SJCRH30 (cell line): Measurements from ENCODE around the gene CAB39L. TPM values are rescaled to one million over a fixed set of nuclear protein-coding genes. Genes with fewer than 3 reads are reported as not detected.
"Not testable (repeated sequence)": the region's sequence is repeated elsewhere in the genome, so short reads cannot be mapped to it uniquely, and the experiment has no call there.

Experiments
- DNase-seq, 2 experiments: peaks; one replicate each; pipeline ENCODE4 v3.0.0-alpha.2; 2015 to 2020
- H3K27ac ChIP-seq: fragments of 250-450 bp; sonication (Bioruptor Pico); 2 replicates; pipeline ENCODE4 v1.5.1; 2020; ENCODE audit warnings: mild to moderate bottlenecking, moderate library complexity
- H3K27me3 ChIP-seq: fragments of 250-450 bp; sonication (Bioruptor Pico); 2 replicates; pipeline ENCODE4 v1.5.1; 2020; ENCODE audit warnings: mild to moderate bottlenecking, moderate library complexity
- H3K36me3 ChIP-seq: fragments of 250-450 bp; sonication (Bioruptor Pico); 2 replicates; pipeline ENCODE4 v1.5.1; 2020; ENCODE audit warnings: mild to moderate bottlenecking, moderate library complexity
- H3K4me1 ChIP-seq: fragments of 250-450 bp; sonication (Bioruptor Pico); 2 replicates; pipeline ENCODE4 v1.5.1; 2020; ENCODE audit warnings: mild to moderate bottlenecking, moderate library complexity
- H3K4me3 ChIP-seq: fragments of 250-450 bp; sonication (Bioruptor Pico); 2 replicates; pipeline ENCODE4 v1.5.1; 2020; ENCODE audit warnings: mild to moderate bottlenecking, moderate library complexity
- H3K9me3 ChIP-seq: fragments of 250-450 bp; sonication (Bioruptor Pico); replicated peaks from 2 replicates; pipeline ENCODE4 v1.5.1; 2020; ENCODE audit warnings: mild to moderate bottlenecking, moderate library complexity
- total RNA-seq: library from RNA; depleted of rRNA; stranded (reverse); fragments of >200 nt; shearing (Covaris generic); gene quantifications from 2 replicates; pipeline ENCODE4 v1.2.3, GENCODE V29; 2014

The CAB39L gene
- total RNA-seq, 1 experiment from 2014 or later: 2.4 TPM

DNA sequence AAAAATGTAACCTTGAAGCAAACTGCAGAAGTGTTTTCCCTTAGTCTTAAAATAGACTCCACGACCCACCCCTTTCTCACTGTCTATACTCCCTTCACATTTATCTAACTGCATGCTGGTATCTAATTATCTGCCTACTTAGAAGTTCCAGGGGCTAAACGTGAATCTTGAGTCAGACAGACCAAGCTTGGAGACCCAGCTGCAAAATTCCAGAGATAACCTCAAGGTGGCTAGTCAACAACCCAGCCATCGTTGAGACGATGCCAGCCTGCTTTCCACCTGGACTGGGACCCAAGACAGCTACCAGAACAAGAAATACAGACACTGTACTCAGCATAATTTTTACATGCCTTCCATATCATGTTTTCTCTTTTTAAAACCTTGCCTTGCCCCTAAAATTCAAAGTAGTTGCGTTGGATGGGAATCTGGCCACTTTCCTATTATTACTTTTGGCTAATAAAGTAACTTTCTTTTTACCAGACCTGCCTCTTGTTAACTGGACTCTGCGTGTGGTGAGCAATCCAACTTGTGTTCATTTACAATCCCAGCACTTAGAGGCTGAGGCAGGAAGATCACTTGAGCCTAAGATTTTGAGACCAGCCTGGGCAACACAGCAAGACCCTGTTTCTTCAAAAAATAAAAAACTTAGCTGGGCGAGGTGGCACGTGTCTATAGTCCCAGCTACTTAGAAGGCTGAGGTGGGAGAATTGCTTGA, 113.9 kb downstream of the CAB39L start:
- Histone ChIP-seq H3K27me3 (no peaks in the 10 kb centered on the region), H3K4me3 (no peak overlapping the region), H3K36me3 (no peaks in the 10 kb centered on the region), H3K27ac (no peak overlapping the region), H3K9me3 (no peaks in the 10 kb centered on the region), H3K4me1 (no peaks in the 10 kb centered on the region)
- DNase-seq: no peak

DNA sequence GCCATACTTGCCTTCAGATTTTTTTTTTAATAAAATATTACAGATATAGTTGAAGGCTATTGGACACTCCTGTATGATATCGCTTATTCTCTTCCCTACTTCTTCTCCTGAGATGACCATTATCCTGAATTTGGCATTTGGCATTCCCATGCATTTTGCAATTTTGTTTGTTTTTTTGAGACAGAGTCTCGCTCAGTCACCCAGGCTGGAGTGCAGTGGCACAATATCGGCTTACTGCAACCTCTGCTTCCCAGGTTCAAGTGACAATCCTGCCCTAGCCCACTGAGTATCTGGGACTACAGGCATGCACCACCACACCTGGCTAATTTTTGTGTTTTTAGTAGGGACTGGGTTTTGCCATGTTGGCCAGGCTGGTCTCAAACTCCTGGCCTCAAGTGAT, 116.7 kb downstream of the CAB39L start:
- not testable (repeated sequence) for H3K36me3 ChIP-seq, H3K4me3 ChIP-seq, H3K27ac ChIP-seq, H3K27me3 ChIP-seq, DNase-seq, H3K9me3 ChIP-seq, H3K4me1 ChIP-seq

DNA sequence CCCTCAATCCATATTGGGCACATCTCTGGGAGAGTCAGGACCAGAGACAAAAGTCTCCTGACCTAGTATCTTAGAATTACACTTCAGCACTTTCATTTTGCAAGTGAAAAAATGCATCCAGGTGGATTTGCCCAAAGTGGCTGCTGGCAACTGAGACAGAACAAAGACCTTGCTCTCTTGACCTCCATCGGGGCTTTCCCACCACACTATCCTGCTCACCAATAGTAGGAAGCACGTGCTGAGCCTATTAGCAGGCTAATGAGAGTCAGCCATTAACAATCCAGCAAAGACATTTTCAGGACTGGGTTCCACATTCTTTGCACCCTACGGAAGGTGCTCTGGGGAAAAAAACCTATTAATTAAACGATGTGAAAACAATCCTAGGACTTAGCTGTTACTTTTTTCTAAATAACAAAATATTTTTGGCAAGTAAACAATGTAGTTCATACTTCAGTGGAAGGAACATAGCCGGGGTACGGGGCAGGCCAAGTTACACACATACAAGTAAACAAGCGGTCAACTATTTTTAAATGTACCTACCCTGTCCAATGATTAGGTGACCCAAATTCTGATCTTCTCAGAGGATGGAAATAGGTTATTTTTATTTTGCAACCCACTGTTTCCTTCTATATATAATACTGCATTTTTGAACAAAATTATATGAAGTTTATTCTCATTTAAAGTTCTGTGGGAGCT, 117.5 kb downstream of the CAB39L start:
- Histone ChIP-seq H3K4me1 (no peaks in the 10 kb centered on the region), H3K27ac (no peak overlapping the region), H3K4me3 (no peak overlapping the region), H3K36me3 (no peaks in the 10 kb centered on the region), H3K9me3 (no peaks in the 10 kb centered on the region), H3K27me3 (no peaks in the 10 kb centered on the region)
- no peak for DNase-seq

DNA sequence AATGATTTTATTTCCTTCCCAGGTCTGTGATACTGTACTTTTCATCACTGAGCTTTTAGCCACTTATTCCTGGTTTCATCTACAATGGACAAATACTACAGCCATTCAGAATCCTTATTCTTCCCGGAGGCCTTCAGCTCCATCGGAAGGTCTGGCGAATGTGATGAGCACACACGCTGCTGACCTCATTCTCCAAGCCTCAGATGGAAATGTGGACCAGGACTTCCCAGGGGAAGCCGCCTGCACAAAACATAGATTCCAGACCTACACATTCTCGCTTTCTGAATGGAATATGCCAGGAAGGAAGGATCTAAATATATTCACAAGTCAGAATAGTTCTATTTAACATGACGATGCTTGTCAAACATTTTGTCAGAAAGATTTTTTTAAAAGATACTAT, 120.5 kb downstream of the CAB39L start:
- no peaks in the 10 kb centered on the region for H3K27me3 ChIP-seq
- H3K4me1 ChIP-seq: no peaks in the 10 kb centered on the region
- no peak overlapping the region for H3K27ac ChIP-seq
- H3K9me3 ChIP-seq: no peaks in the 10 kb centered on the region
- no peak for DNase-seq
- H3K4me3 ChIP-seq: no peak overlapping the region
- H3K36me3 ChIP-seq: no peaks in the 10 kb centered on the region

DNA sequence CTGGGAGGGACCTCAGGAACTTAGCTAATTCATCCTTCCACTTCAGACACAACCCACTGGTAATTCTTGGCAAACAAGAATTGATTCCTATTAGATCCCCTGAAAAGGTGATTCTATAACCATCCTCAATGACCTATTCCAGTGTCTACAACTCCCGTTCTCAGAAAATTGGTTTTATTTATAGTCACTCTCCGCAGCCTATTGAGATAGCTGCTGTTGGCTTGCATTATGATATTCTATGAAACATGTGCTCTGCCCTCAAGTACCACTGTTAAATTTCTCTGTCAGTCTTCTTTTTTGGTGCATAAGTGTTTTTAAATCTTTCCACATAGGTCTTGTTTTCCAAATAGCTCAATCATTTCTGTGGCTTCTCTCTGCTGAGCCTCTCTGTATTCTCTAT, 121.2 kb downstream of the CAB39L start:
- no peak overlapping the region for H3K27ac ChIP-seq
- H3K36me3 ChIP-seq: no peaks in the 10 kb centered on the region
- no peak overlapping the region for H3K4me3 ChIP-seq
- DNase-seq: no peak
- no peaks in the 10 kb centered on the region for H3K27me3 ChIP-seq
- H3K9me3 ChIP-seq: no peaks in the 10 kb centered on the region
- no peaks in the 10 kb centered on the region for H3K4me1 ChIP-seq

DNA sequence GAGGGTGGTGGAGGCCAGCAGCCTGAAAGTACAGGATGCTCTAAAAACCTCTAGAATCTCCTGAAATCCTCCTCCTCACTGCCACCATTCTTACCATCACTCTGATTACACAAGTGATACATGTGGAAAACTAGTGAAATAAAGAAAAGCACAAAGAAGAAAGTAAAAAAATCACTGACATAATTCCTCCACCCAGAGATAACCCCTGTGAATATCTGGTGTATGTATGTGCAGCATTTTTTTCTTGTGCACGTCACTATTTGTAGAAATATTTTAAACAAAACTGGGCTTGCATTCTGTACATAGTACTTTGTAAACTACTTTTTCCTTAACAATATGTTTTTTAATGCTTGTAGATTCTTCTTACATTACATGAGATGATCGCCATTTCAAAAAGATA, 122.9 kb downstream of the CAB39L start:
- Histone ChIP-seq H3K36me3 (no peaks in the 10 kb centered on the region), H3K4me3 (no peak overlapping the region), H3K27me3 (no peaks in the 10 kb centered on the region), H3K27ac (no peak overlapping the region), H3K4me1 (no peaks in the 10 kb centered on the region), H3K9me3 (no peaks in the 10 kb centered on the region)
- no peak for DNase-seq

DNA sequence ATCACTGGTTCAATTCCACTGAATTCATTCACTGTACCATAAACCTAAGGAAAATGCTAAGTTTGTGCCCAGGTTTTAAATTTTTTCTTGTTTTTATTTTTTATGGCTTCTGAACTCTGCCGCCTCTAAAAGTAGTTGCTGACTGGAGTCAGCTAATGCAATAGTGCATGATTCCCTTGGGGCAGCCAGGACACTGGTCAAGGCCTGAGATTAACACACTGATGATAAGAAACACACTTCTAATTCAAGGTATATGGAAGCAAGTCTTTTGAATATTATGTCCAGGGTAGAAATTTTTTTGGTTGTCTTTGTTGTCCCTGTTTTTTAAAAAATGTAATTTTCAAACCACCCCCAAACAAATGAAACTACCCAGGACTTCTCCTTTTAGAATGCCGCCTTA, 123.9 kb downstream of the CAB39L start:
- H3K4me3 ChIP-seq: no peak overlapping the region
- no peaks in the 10 kb centered on the region for H3K27me3 ChIP-seq
- no peaks in the 10 kb centered on the region for H3K9me3 ChIP-seq
- no peak for DNase-seq
- H3K36me3 ChIP-seq: no peaks in the 10 kb centered on the region
- H3K27ac ChIP-seq: no peak overlapping the region
- no peaks in the 10 kb centered on the region for H3K4me1 ChIP-seq

DNA sequence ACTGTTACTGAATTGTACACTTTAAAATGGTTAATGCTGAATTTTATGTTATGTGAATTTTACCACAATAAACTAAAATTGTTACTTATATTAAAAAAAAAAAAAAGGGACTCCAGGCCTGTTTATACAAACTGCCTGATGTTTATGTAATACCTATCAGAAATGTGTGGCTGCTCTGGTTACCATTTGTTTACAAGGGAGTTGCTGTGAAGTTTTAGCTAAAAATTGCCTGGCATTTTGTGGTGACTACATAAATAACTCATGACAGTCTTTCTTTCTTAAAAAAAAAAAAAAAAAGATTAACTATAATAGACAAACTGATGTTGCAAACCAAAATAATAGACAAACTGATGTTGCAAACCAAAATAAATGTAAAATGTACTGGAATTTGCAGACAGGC, 124.3 kb downstream of the CAB39L start:
- Histone ChIP-seq H3K27me3 (no peaks in the 10 kb centered on the region), H3K36me3 (no peaks in the 10 kb centered on the region), H3K9me3 (no peaks in the 10 kb centered on the region), H3K4me3 (no peak overlapping the region), H3K4me1 (no peaks in the 10 kb centered on the region), H3K27ac (no peak overlapping the region)
- no peak for DNase-seq

DNA sequence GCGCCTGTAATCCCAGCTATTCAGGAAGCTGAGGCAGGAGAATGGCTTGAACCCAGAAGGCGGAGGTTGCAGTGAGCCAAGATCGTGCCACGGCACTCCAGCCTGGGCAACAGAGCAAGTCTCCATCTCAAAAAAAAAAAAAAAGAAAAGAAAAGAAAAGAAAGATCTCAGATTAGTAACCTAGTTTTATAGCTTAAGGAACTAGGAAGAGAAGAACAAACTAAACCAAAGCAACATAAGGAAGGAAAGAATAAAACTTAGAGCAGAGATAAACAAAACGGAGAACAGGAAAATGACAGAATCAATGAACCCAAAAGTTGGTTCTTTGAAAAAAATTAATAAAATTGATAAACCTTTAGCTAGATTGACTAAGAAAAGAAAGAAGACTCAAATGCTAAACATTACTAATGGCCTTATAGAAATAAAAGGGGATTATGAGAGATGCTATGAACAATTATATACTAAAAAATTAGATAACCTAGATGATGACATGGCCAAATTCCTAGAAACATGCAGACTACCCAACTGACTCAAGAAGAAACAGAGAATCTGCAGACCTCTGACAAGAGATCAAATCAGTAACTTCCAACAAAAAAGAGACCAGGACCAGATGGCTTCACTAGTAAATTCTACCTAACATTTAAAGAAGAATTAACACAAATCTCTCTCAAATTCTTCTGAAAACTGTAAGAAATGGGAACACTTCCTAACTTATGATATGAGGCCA, 127.9 kb downstream of the CAB39L start:
- DNase-seq: no peak
- Histone ChIP-seq H3K9me3 (no peaks in the 10 kb centered on the region), H3K27ac (no peak overlapping the region), H3K4me1 (peaks cover 5% of the 10 kb centered on the region), H3K36me3 (no peaks in the 10 kb centered on the region), H3K27me3 (no peaks in the 10 kb centered on the region), H3K4me3 (no peak overlapping the region)

DNA sequence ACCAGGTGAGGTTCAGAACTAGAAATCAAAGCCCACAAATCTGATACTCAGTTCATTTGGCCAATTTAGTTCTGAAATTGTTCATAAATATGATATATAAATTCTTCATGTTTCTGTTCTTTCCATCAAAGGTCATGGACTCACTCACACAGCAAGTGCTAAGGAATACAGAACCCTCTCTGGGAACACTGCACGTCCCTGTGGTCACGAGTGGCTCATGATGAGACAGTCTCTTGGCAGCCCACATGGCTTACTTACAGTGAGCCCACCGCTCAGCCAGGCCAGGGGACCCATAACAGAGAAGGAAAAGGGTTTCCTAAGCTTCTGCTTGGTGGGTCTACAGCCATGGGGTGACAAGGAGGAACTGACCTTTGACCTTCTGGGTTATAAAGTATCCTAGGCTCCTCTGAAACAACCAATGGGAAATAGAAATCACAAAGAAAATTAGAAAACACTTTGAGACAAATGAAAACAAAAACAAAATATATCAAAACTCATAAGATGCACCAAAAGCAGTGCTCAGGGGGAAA, 128.8 kb downstream of the CAB39L start:
- H3K36me3 ChIP-seq: no peaks in the 10 kb centered on the region
- H3K4me3 ChIP-seq: no peak overlapping the region
- no peaks in the 10 kb centered on the region for H3K27me3 ChIP-seq
- no peak overlapping the region for H3K27ac ChIP-seq
- DNase-seq: no peak
- no peaks in the 10 kb centered on the region for H3K9me3 ChIP-seq
- peaks cover 5% of the 10 kb centered on the region for H3K4me1 ChIP-seq

DNA sequence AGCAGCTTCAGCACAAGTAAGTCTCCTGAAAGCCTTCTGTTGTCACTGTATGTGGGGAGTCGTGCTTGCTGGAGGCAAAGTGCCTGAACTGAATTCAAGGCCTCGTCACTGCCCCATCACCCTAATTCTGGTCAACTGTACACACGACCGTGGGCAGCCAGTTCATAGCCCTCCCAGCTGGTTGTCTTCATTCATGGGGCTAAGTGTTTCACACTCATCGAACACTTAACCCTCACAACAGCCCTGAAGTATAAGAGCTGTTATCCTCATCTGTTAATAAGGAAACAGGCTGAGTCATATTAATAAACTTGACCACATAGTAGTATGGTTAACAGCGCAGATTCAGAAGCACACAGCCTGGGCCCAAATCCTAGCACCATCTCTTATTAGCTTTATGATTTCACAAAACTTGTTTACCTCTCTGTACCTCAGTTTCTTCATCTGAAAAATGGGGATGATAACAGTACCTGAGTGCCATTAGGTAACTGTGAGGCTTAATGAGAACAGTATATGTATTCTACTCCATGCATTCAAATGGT, 129.5 kb downstream of the CAB39L start:
- Histone ChIP-seq H3K27me3 (no peaks in the 10 kb centered on the region), H3K27ac (peak overlapping the region; percentile 26; the same call in 1 of the 2 replicates), H3K4me1 (peaks cover 5% of the 10 kb centered on the region), H3K36me3 (no peaks in the 10 kb centered on the region), H3K9me3 (no peaks in the 10 kb centered on the region), H3K4me3 (no peak overlapping the region)
- no peak for DNase-seq

DNA sequence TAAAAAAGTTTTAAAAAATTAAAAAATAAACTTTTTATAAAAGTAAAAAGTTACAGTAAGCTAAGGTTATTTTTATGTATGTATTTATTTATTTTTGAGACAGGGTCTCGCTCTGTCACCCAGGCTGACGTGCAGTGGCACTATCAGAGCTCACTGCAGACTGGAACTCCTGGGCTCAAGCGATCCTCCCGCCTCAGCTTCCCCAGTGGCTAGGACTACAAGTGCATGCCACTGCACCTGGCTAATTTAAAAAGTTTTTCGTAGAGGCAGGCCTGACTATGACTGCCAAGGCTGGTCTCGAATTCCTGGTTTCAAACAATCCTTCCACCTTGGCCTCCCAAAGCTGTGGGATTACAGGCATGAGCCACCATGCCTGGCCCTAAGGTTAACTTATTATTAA, 132.0 kb downstream of the CAB39L start:
- Histone ChIP-seq H3K27me3 (no peaks in the 10 kb centered on the region), H3K4me1 (peaks cover 5% of the 10 kb centered on the region), H3K27ac (no peak overlapping the region), H3K36me3 (no peaks in the 10 kb centered on the region), H3K9me3 (no peaks in the 10 kb centered on the region), H3K4me3 (no peak overlapping the region)
- no peak for DNase-seq

DNA sequence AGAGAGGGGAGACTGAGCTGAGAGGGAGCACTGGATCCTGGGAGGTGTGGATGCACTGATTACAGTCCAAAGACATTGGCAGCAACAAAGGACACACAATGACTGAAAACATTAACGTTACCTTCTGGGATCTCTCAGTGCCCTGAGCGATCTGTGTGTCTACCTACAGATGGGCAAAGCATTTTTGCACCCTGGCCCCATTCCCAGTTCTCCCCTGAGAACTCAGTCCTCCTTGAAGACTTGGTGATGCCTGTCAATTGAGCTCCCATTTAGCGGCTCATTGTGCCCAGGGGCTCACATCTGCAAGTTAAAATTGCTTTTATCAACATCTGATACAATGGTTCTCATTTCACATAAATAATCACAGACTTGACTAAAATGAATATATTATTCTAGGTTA, 133.6 kb downstream of the CAB39L start:
- H3K36me3 ChIP-seq: no peaks in the 10 kb centered on the region
- no peaks in the 10 kb centered on the region for H3K9me3 ChIP-seq
- H3K4me3 ChIP-seq: no peak overlapping the region
- DNase-seq: no peak
- H3K4me1 ChIP-seq: peaks cover 5% of the 10 kb centered on the region
- H3K27me3 ChIP-seq: no peaks in the 10 kb centered on the region
- H3K27ac ChIP-seq: no peak overlapping the region

DNA sequence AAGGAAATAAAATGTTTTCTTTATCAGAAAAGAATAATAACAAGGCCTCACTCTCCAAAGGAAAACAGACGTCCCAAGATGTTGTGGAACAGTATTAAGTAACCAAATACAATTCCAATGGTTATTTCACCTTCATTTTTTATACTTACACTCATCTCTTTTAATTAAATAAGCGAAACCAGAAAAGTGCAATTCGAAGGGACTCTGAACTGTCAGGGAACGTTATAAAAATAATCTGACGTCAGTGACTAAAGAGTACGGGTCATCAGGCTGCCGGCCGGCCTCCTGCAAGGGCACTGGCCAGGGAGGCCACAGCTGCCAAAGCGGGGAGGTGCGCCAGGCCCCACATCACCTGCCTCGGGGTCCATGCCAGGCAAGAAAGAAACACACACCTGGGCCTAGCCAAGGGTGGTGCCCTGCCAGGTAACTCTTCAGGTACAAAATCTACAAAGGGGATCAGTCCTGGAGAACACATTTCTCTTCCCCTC, 134.9 kb downstream of the CAB39L start:
- Histone ChIP-seq H3K27ac (no peak overlapping the region), H3K4me1 (peaks cover under 1% of the 10 kb centered on the region), H3K36me3 (no peaks in the 10 kb centered on the region), H3K27me3 (no peaks in the 10 kb centered on the region), H3K4me3 (no peak overlapping the region), H3K9me3 (no peaks in the 10 kb centered on the region)
- DNase-seq: no peak
